ENCODE results near the gene THRSP.
"Not testable (repeated sequence)": the region's sequence is repeated elsewhere in the genome, so short reads cannot be mapped to it uniquely, and the experiment has no call there.

The THRSP gene, protein sequence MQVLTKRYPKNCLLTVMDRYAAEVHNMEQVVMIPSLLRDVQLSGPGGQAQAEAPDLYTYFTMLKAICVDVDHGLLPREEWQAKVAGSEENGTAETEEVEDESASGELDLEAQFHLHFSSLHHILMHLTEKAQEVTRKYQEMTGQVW

GRCh38 chr11:78063440-78064181 is at the start of gene THRSP:
THRSP (plus strand) TSS chr11:78063861; CDS start chr11:78063882, 21 bp downstream.
- H3K9ac ChIP-seq (ENCODE audit: insufficient read length, low read depth) = no peak within 1 kb of the TSS
- H3K4me3 ChIP-seq (ENCODE audit: insufficient read length, low read depth) = no peak within 1 kb of the TSS
- peaks cover 2% of the 10 kb centered on the region for H3K4me1 ChIP-seq (ENCODE audit: insufficient read depth, insufficient read length)
- no peak for TF ChIP-seq YY1 (IDR thresholded peaks at IDR 0.05; ENCODE audit: insufficient read depth, insufficient read length)
- TF ChIP-seq SUZ12 (IDR thresholded peaks at IDR 0.05; ENCODE audit: extremely low read depth, insufficient read depth, insufficient read length) = no peak
- TF ChIP-seq ZNF274 (IDR thresholded peaks at IDR 0.05; ENCODE audit: low read depth, low read length) = no peak
- H3K36me3 ChIP-seq (ENCODE audit: insufficient read depth, insufficient read length, low read length) = peaks cover 9% of the 10 kb centered on the region
- H3K9me3 ChIP-seq (ENCODE audit: insufficient read depth, low read length) = no peaks in the 10 kb centered on the region
- H3K27me3 ChIP-seq (ENCODE audit: insufficient read depth, insufficient read length) = no peaks in the 10 kb centered on the region
- DNase-seq (ENCODE audit: low read depth, low spot score) = no peak

- not testable (repeated sequence) for H3K36me3 ChIP-seq (ENCODE audit: insufficient read depth, insufficient read length, low read length); H3K9ac ChIP-seq (ENCODE audit: insufficient read length, low read depth); DNase-seq (ENCODE audit: low read depth, low spot score); H3K4me3 ChIP-seq (ENCODE audit: insufficient read length, low read depth); H3K4me1 ChIP-seq (ENCODE audit: insufficient read depth, insufficient read length); H3K27me3 ChIP-seq (ENCODE audit: insufficient read depth, insufficient read length); H3K9me3 ChIP-seq (ENCODE audit: insufficient read depth, low read length)
Observed at GRCh38 chr11:78014937-78015520, 48.6 kb upstream of the THRSP start.

GRCh38 chr11:78015878-78016277 is 47.8 kb upstream of the THRSP start:
- no peak overlapping the region for H3K4me3 ChIP-seq (ENCODE audit: insufficient read length, low read depth)
- no peaks in the 10 kb centered on the region for H3K9me3 ChIP-seq (ENCODE audit: insufficient read depth, low read length)
- TF ChIP-seq SUZ12 (IDR thresholded peaks at IDR 0.05; ENCODE audit: extremely low read depth, insufficient read depth, insufficient read length) = no peak
- TF ChIP-seq YY1 (IDR thresholded peaks at IDR 0.05; ENCODE audit: insufficient read depth, insufficient read length) = no peak
- TF ChIP-seq ZNF274 (IDR thresholded peaks at IDR 0.05; ENCODE audit: low read depth, low read length) = no peak
- H3K36me3 ChIP-seq (ENCODE audit: insufficient read depth, insufficient read length, low read length) = no peaks in the 10 kb centered on the region
- no peak for DNase-seq (ENCODE audit: low read depth, low spot score)
- no peak overlapping the region for H3K9ac ChIP-seq (ENCODE audit: insufficient read length, low read depth)
- no peaks in the 10 kb centered on the region for H3K27me3 ChIP-seq (ENCODE audit: insufficient read depth, insufficient read length)
- no peaks in the 10 kb centered on the region for H3K4me1 ChIP-seq (ENCODE audit: insufficient read depth, insufficient read length)

GRCh38 chr11:78019808-78020207 is 43.9 kb upstream of the THRSP start:
- no peak overlapping the region for H3K9ac ChIP-seq (ENCODE audit: insufficient read length, low read depth)
- TF ChIP-seq SUZ12 (IDR thresholded peaks at IDR 0.05; ENCODE audit: extremely low read depth, insufficient read depth, insufficient read length) (no peak), YY1 (IDR thresholded peaks at IDR 0.05; ENCODE audit: insufficient read depth, insufficient read length) (no peak), ZNF274 (IDR thresholded peaks at IDR 0.05; ENCODE audit: low read depth, low read length) (no peak)
- DNase-seq (ENCODE audit: low read depth, low spot score) = no peak
- no peaks in the 10 kb centered on the region for H3K36me3 ChIP-seq (ENCODE audit: insufficient read depth, insufficient read length, low read length)
- no peak overlapping the region for H3K4me3 ChIP-seq (ENCODE audit: insufficient read length, low read depth)
- no peaks in the 10 kb centered on the region for H3K4me1 ChIP-seq (ENCODE audit: insufficient read depth, insufficient read length)
- H3K27me3 ChIP-seq (ENCODE audit: insufficient read depth, insufficient read length) = no peaks in the 10 kb centered on the region
- H3K9me3 ChIP-seq (ENCODE audit: insufficient read depth, low read length) = no peaks in the 10 kb centered on the region

GRCh38 chr11:78020246-78020645 is 43.4 kb upstream of the THRSP start:
- H3K9me3 ChIP-seq (ENCODE audit: insufficient read depth, low read length) = no peaks in the 10 kb centered on the region
- no peaks in the 10 kb centered on the region for H3K4me1 ChIP-seq (ENCODE audit: insufficient read depth, insufficient read length)
- no peak for TF ChIP-seq ZNF274 (IDR thresholded peaks at IDR 0.05; ENCODE audit: low read depth, low read length)
- no peak overlapping the region for H3K4me3 ChIP-seq (ENCODE audit: insufficient read length, low read depth)
- DNase-seq (ENCODE audit: low read depth, low spot score) = no peak
- no peaks in the 10 kb centered on the region for H3K36me3 ChIP-seq (ENCODE audit: insufficient read depth, insufficient read length, low read length)
- no peaks in the 10 kb centered on the region for H3K27me3 ChIP-seq (ENCODE audit: insufficient read depth, insufficient read length)
- no peak overlapping the region for H3K9ac ChIP-seq (ENCODE audit: insufficient read length, low read depth)

DNA sequence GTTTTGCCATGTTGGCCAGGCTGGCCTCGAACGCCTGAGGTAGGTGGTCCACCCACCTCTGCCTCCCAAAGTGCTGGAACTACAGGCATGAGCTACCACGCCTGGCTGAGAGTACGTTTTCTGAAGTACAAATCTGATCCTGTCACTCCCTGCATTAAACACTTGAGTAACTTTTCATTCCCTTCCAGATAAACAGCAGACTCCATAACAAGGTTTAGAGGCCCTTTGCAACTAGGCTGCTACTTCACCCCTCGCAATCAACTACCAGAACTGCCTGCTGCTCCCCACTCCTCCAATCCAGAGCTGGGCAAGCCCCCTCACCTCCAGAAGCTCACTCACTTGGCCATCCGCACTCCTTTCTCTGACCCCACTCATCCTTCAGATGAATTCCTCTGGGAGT is 42.0 kb upstream of the THRSP start:
- no peak overlapping the region for H3K4me3 ChIP-seq (ENCODE audit: insufficient read length, low read depth)
- H3K27me3 ChIP-seq (ENCODE audit: insufficient read depth, insufficient read length) = no peaks in the 10 kb centered on the region
- no peaks in the 10 kb centered on the region for H3K9me3 ChIP-seq (ENCODE audit: insufficient read depth, low read length)
- no peak for TF ChIP-seq SUZ12 (IDR thresholded peaks at IDR 0.05; ENCODE audit: extremely low read depth, insufficient read depth, insufficient read length)
- no peak for TF ChIP-seq ZNF274 (IDR thresholded peaks at IDR 0.05; ENCODE audit: low read depth, low read length)
- no peak for TF ChIP-seq YY1 (IDR thresholded peaks at IDR 0.05; ENCODE audit: insufficient read depth, insufficient read length)
- peak overlapping the region; percentile 42 for H3K9ac ChIP-seq (ENCODE audit: insufficient read length, low read depth)
- no peaks in the 10 kb centered on the region for H3K36me3 ChIP-seq (ENCODE audit: insufficient read depth, insufficient read length, low read length)
- DNase-seq (ENCODE audit: low read depth, low spot score) = no peak
- no peaks in the 10 kb centered on the region for H3K4me1 ChIP-seq (ENCODE audit: insufficient read depth, insufficient read length)

- Histone ChIP-seq H3K27me3 (ENCODE audit: insufficient read depth, insufficient read length) (no peaks in the 10 kb centered on the region), H3K4me1 (ENCODE audit: insufficient read depth, insufficient read length) (no peaks in the 10 kb centered on the region), H3K4me3 (ENCODE audit: insufficient read length, low read depth) (peak within 1 kb of the TSS; percentile 37), H3K36me3 (ENCODE audit: insufficient read depth, insufficient read length, low read length) (no peaks in the 10 kb centered on the region), H3K9ac (ENCODE audit: insufficient read length, low read depth) (peak within 1 kb of the TSS; percentile 64), H3K9me3 (ENCODE audit: insufficient read depth, low read length) (no peaks in the 10 kb centered on the region)
- no peak for DNase-seq (ENCODE audit: low read depth, low spot score)
- TF ChIP-seq ZNF274 (IDR thresholded peaks at IDR 0.05; ENCODE audit: low read depth, low read length) = no peak
- no peak for TF ChIP-seq SUZ12 (IDR thresholded peaks at IDR 0.05; ENCODE audit: extremely low read depth, insufficient read depth, insufficient read length)
- TF ChIP-seq YY1 (IDR thresholded peaks at IDR 0.05; ENCODE audit: insufficient read depth, insufficient read length) = no peak
Observed at GRCh38 chr11:78022397-78023396, 41.0 kb upstream of the THRSP start, which contains the start of gene KCTD14. KCTD14 (minus strand) TSS chr11:78023276; CDS start chr11:78023249, 27 bp downstream.
